ENCODE results near the gene VRK2.

DNA sequence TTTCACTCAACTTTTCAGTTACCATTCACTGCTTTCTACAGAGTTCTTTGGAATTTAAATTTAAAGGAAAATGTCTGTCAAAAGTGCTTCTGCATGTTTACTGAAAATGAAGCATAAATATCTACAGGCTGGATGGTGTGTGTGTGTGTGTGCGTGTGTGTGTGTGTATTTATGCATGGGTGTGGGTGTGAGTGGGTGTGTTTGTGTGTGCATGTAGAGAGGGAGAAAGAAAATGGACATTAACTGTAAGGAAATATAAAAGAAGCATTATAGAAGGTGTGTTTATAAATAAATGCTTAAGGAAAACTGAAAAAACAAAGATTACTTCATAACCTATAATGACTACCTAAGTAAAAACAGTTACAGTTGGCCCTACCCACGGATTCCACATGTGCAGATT is 151.3 kb downstream of the VRK2 start:
- TF ChIP-seq, protein P1, sequence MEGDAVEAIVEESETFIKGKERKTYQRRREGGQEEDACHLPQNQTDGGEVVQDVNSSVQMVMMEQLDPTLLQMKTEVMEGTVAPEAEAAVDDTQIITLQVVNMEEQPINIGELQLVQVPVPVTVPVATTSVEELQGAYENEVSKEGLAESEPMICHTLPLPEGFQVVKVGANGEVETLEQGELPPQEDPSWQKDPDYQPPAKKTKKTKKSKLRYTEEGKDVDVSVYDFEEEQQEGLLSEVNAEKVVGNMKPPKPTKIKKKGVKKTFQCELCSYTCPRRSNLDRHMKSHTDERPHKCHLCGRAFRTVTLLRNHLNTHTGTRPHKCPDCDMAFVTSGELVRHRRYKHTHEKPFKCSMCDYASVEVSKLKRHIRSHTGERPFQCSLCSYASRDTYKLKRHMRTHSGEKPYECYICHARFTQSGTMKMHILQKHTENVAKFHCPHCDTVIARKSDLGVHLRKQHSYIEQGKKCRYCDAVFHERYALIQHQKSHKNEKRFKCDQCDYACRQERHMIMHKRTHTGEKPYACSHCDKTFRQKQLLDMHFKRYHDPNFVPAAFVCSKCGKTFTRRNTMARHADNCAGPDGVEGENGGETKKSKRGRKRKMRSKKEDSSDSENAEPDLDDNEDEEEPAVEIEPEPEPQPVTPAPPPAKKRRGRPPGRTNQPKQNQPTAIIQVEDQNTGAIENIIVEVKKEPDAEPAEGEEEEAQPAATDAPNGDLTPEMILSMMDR (IDR thresholded peaks at IDR 0.05) = no peak
- TF ChIP-seq POLR2A (IDR thresholded peaks at IDR 0.05) = no peak
